Measurements from ENCODE around the gene LRRTM4.

DNA sequence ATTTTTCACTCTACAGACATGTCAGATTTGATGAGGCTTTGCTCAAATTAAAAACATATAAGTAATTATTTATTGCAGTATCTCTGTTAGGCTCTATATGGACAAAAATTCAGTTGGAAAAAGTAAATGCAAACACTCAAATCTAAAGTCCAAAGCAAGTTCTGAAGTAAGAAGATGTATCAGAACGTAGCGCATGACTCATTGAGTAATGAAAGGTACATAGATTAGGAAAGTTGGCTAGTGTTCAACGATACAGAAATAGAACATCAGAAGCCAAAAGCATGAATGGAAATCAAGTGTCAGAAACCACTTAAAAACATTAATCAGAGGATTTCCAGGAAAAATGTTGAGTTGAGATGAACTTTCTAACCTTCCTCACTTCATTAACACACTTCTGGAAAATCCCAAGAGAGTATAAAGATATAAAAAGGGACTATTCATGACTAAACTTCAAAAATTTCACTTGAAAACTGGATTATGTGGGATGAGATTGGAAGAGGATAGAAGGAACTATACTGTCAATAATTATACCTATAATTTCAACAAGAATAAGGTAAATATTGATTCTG is 494.1 kb downstream of the LRRTM4 start:
- no peak for TF ChIP-seq POLR2A (IDR thresholded peaks at IDR 0.05)
- TF ChIP-seq, protein P1, sequence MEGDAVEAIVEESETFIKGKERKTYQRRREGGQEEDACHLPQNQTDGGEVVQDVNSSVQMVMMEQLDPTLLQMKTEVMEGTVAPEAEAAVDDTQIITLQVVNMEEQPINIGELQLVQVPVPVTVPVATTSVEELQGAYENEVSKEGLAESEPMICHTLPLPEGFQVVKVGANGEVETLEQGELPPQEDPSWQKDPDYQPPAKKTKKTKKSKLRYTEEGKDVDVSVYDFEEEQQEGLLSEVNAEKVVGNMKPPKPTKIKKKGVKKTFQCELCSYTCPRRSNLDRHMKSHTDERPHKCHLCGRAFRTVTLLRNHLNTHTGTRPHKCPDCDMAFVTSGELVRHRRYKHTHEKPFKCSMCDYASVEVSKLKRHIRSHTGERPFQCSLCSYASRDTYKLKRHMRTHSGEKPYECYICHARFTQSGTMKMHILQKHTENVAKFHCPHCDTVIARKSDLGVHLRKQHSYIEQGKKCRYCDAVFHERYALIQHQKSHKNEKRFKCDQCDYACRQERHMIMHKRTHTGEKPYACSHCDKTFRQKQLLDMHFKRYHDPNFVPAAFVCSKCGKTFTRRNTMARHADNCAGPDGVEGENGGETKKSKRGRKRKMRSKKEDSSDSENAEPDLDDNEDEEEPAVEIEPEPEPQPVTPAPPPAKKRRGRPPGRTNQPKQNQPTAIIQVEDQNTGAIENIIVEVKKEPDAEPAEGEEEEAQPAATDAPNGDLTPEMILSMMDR (IDR thresholded peaks at IDR 0.05), result no peak

Measured in lower leg skin (tissue), 3 donors.